Esophagus muscularis mucosa (tissue), 4 donors: ENCODE results near the gene ZP2. TPM values are rescaled to one million over a fixed set of nuclear protein-coding genes. Genes with fewer than 3 reads are reported as not detected.

Experiments used
- DNase-seq: peaks from one replicate; pipeline ENCODE4 v3.0.0-alpha.2; 2017; ENCODE audit errors: extremely low spot score
- H3K27ac ChIP-seq, 4 donors: fragments of 200-600 bp; sonication (generic); replicated peaks in 1 of 4; 1 replicate in 3 of 4; 2 replicates in 1 of 4; pipeline ENCODE4 v1.5.1; 2016 to 2019; ENCODE audit warnings: mild to moderate bottlenecking in 1 of 4
- H3K27me3 ChIP-seq, 4 donors: fragments of 200-600 bp; sonication (generic); one replicate each; pipeline versions ENCODE4 v1.5.1 to v1.6.0; 2016 to 2019
- H3K36me3 ChIP-seq, 4 donors: fragments of 200-600 bp; sonication (generic); one replicate each; pipeline ENCODE4 v1.5.1; 2016 to 2019
- H3K4me1 ChIP-seq, 4 donors: fragments of 200-600 bp; sonication (generic); one replicate each; pipeline ENCODE4 v1.5.1; 2016 to 2019
- H3K4me3 ChIP-seq, 4 donors: fragments of 200-600 bp; sonication (generic); 1 replicate in 2 of 4; 2 replicates in 2 of 4; pipeline ENCODE4 v1.5.1; 2016 to 2019; ENCODE audit warnings: mild to moderate bottlenecking in 4 of 4, moderate library complexity in 1 of 4
- H3K9me3 ChIP-seq, 4 donors: fragments of 200-600 bp; sonication (generic); 1 replicate in 3 of 4; 2 replicates in 1 of 4; pipeline ENCODE4 v1.5.1; 2016 to 2019
- EP300 ChIP-seq: sonication (generic); formaldehyde crosslinking; IDR thresholded peaks from one replicate; pipeline ENCODE4 v1.6.1; 2017; ENCODE audit warnings: antibody characterized with exemption
- POLR2A ChIP-seq: fragments of 450-650 bp; IDR thresholded peaks from one replicate; pipeline ENCODE4 v1.6.1; 2017; ENCODE audit warnings: antibody characterized with exemption, moderate library complexity, mild to moderate bottlenecking, low read depth
- POLR2AphosphoS5 ChIP-seq, 2 donors: sonication (generic); formaldehyde crosslinking; IDR thresholded peaks; one replicate each; pipeline ENCODE4 v1.6.1; 2017; ENCODE audit warnings: antibody characterized with exemption in 2 of 2
- WGBS: methylation state at CpG from one replicate; pipeline ENCODE4 v1.1.5; 2018; 5-methylcytosine and 5-hydroxymethylcytosine counted together
- intact Hi-C: fragments of 100-400 bp; cut with DNase I; formaldehyde crosslinking; loops from one replicate; pipeline ENCODE4 v1.15.1; 2023
- total RNA-seq, 4 donors: library from RNA; depleted of rRNA; stranded (reverse); fragments of >200 nt; gene quantifications; one replicate each; pipeline versions ENCODE4 v1.1.0 to v1.2.1, GENCODE V29; 2016
- TF ChIP-seq, protein P1 (sequence below), 3 experiments: fragments of 200-600 bp in 2 of 3; fragments of 450-650 bp in 1 of 3; sonication (generic) in 2 of 3; IDR thresholded peaks; one replicate each; pipeline ENCODE4 v1.5.1; 2017 to 2019; ENCODE audit warnings: antibody characterized with exemption in 3 of 3, mild to moderate bottlenecking in 2 of 3, moderate library complexity in 1 of 3

Gene ZP2
- total RNA-seq, 4 donors from 2014 or later: not detected

DNA sequence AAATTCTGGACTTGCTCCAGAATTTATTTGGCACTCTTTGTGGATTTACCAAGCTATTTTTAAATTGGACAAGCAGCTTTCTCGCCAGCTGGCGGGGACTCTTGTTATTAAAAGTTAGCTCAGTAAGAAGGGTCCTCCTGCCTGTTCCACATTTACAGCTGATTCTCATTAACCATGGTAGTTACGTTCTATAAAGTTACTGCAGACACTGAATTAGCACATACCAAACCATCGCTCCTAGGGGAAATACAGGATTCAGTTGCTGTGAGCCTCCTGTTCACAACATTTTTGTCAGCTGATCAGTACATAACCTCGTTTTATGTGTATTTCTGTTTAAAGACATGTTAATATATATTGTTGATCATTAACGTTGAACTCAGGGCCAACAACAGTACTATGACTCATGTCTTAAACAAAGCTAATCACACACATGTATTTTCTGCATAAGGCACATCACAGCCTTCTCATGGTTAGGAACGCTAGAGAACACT, 48.7 kb downstream of the ZP2 start:
- Histone ChIP-seq H3K27me3 (no peaks in the 10 kb centered on the region), H3K4me1 (peaks cover 44 to 78% (median 72%) of the 10 kb centered on the region in 4 donors), H3K4me3 (peak overlapping the region in 3 of 4 donors; percentile 2 to 26 (median 13)), H3K36me3 (peaks cover 12 to 48% (median 34%) of the 10 kb centered on the region in 4 donors), H3K9me3 (no peaks in the 10 kb centered on the region), H3K27ac (peak overlapping the region; percentile 73 to 94 (median 89))
- 34% methylated on average over 7 of the region's 7 CpGs for WGBS
- intact Hi-C loops: loop anchor here (2.0 to 10.0 kb wide), 2 partner anchors 138 to 248 kb away; no protein-coding TSS in a partner anchor
- DNase-seq: no peak
- TF ChIP-seq POLR2A: no peak
- TF ChIP-seq EP300: no peak
- TF ChIP-seq, protein P1, sequence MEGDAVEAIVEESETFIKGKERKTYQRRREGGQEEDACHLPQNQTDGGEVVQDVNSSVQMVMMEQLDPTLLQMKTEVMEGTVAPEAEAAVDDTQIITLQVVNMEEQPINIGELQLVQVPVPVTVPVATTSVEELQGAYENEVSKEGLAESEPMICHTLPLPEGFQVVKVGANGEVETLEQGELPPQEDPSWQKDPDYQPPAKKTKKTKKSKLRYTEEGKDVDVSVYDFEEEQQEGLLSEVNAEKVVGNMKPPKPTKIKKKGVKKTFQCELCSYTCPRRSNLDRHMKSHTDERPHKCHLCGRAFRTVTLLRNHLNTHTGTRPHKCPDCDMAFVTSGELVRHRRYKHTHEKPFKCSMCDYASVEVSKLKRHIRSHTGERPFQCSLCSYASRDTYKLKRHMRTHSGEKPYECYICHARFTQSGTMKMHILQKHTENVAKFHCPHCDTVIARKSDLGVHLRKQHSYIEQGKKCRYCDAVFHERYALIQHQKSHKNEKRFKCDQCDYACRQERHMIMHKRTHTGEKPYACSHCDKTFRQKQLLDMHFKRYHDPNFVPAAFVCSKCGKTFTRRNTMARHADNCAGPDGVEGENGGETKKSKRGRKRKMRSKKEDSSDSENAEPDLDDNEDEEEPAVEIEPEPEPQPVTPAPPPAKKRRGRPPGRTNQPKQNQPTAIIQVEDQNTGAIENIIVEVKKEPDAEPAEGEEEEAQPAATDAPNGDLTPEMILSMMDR (IDR thresholded peaks at IDR 0.05): no peak
- TF ChIP-seq POLR2AphosphoS5 (IDR thresholded peaks at IDR 0.05): no peak

DNA sequence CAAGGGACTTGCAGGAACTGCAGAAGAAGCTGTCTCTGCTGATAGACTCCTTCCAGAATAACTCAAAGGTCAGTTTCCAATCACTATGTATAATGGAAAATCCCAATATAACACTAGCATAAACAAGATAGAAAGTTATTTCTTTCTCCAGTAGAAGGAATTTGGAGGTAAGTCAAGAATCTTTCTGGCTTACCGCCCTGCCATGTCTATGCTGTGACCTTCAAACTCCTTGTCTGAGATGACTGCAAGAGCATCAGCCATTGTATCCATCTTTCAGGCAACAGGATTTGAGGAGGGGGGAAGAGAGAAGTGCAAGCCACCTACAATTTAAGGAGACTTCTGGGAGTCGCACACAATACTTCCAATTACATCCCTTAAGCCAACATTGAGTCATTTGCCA, 50.2 kb downstream of the ZP2 start:
- peaks cover under 1 to 36% (median 22%) of the 10 kb centered on the region in 4 donors for H3K36me3 ChIP-seq
- WGBS: 66% methylated on average over 2 of the region's 2 CpGs
- no peaks in the 10 kb centered on the region for H3K27me3 ChIP-seq
- intact Hi-C loops: loop anchor here (10.0 kb wide), 1 partner anchor 246 kb away; no protein-coding TSS in a partner anchor
- no peaks in the 10 kb centered on the region for H3K9me3 ChIP-seq
- peaks cover 55 to 78% (median 77%) of the 10 kb centered on the region in 4 donors for H3K4me1 ChIP-seq
- H3K4me3 ChIP-seq: peak overlapping the region in 3 of 4 donors; percentile 75 to 97 (median 96)
- no peak for TF ChIP-seq POLR2A
- peak in 1 of 2 donors; percentile 27 for TF ChIP-seq POLR2AphosphoS5 (IDR thresholded peaks at IDR 0.05)
- TF ChIP-seq, protein P1 (IDR thresholded peaks at IDR 0.05): no peak
- no peak for TF ChIP-seq EP300
- H3K27ac ChIP-seq: peak overlapping the region; percentile 87 to 95 (median 92)
- DNase-seq: no peak

DNA sequence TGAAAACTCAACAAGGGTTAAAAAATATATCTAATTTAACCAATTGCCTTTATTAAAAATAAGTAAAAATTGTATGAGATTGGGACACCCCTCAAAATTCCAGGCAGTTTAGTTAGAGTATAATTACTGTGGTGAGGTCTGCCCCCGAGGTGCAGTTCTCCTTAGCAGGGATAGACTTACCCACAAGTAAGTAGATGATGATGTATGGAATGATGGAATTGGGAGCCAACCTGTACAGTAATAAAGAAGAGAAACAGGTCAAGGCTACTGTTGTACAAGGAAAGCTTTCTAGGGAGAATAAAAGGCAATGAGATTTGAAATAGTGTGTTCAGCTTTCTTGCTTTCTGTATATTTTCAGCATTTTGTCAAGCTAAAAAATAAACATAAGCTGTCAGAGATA, 51.1 kb downstream of the ZP2 start:
- Histone ChIP-seq H3K4me3 (peak overlapping the region in 3 of 4 donors; percentile 75 to 97 (median 96)), H3K27me3 (no peaks in the 10 kb centered on the region), H3K36me3 (peaks cover 0 to 27% (median 14%) of the 10 kb centered on the region in 4 donors), H3K9me3 (no peaks in the 10 kb centered on the region), H3K27ac (peak overlapping the region; percentile 87 to 95 (median 92)), H3K4me1 (peaks cover 53 to 76% (median 75%) of the 10 kb centered on the region in 4 donors)
- TF ChIP-seq, protein P1 (IDR thresholded peaks at IDR 0.05): no peak
- 55% methylated on average over 1 of the region's 1 CpG for WGBS
- intact Hi-C loops: loop anchor here (10.0 kb wide), 1 partner anchor 245 kb away; no protein-coding TSS in a partner anchor
- no peak for DNase-seq

DNA sequence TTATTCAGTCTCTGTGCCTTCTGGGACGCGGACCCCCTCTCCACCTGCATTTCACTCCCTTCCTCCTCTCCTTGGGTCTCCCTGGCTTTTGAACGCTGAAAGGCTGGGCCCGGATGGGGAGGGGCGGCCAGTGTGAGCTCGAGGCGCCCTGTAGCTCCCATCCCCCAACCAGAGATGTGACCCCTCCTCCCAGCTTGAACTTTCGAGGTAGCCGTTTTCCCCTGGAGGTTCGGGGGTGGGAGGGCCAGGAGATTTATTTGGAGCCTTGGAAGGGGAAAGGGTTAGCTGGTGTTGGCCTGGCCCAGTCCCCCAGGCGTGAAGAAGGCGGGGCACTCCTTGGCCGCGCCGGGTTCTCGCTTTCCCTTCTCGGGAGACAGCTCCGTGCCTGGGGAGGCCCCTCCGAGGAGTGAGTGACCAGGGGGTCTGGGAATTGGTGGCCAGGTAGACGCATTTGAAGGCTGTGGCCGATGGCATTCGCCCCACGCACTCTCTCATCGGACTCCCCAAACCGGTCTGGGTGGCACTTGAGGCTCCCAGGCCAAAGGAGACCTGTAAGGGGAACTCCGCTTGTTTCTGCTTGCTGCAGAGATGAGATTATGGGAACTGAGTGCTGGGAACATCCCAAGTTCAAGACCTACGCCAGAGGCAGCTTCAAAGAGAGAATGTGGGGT, 52.0 kb downstream of the ZP2 start:
- peaks cover 45 to 68% (median 67%) of the 10 kb centered on the region in 4 donors for H3K4me1 ChIP-seq
- WGBS: 3% methylated on average over 18 of the region's 27 CpGs
- TF ChIP-seq, protein P1 (IDR thresholded peaks at IDR 0.05): no peak
- TF ChIP-seq POLR2A (no peak), POLR2AphosphoS5 (IDR thresholded peaks at IDR 0.05) (peak in 1 of 2 donors; percentile 25), EP300 (no peak)
- peak overlapping the region; percentile 87 to 95 (median 92) for H3K27ac ChIP-seq
- H3K9me3 ChIP-seq: no peaks in the 10 kb centered on the region
- H3K36me3 ChIP-seq: peaks cover 0 to 19% (median 6%) of the 10 kb centered on the region in 4 donors
- intact Hi-C loops: loop anchor here (10.0 kb wide), 1 partner anchor 1515 kb away; no protein-coding TSS in a partner anchor
- peak overlapping the region; percentile 75 to 97 (median 88) for H3K4me3 ChIP-seq
- no peak for DNase-seq
- H3K27me3 ChIP-seq: no peaks in the 10 kb centered on the region
